GM21367 (cell line): ENCODE results near the gene DTX3.

Experiments
- ATAC-seq: cut with Tn5 transposase; IDR thresholded peaks from one replicate; pipeline ENCODE4 v1.9.1; 2021; ENCODE audit not compliant: unreplicated experiment

DTX3 gene

GRCh38 chr12:57619434-57620244 lies 15.0 kb downstream of the DTX3 start:
- ATAC-seq: no peak

GRCh38 chr12:57620245-57620935 lies 15.8 kb downstream of the DTX3 start:
- ATAC-seq: no peak

- no peak for ATAC-seq
Observed at GRCh38 chr12:57620936-57621496, 16.4 kb downstream of the DTX3 start.

GRCh38 chr12:57621497-57622292 lies 17.1 kb downstream of the DTX3 start:
- no peak for ATAC-seq

GRCh38 chr12:57622293-57623245 lies 17.9 kb downstream of the DTX3 start:
- ATAC-seq: no peak

GRCh38 chr12:57623385-57623784 lies 18.8 kb downstream of the DTX3 start:
- ATAC-seq: no peak

- no peak for ATAC-seq
Observed at GRCh38 chr12:57623811-57624390, 19.3 kb downstream of the DTX3 start.

GRCh38 chr12:57624441-57625220 lies 20.0 kb downstream of the DTX3 start:
- no peak for ATAC-seq

- ATAC-seq: no peak
Observed at GRCh38 chr12:57625261-57626032, 20.8 kb downstream of the DTX3 start.

GRCh38 chr12:57626111-57626920 lies 21.7 kb downstream of the DTX3 start:
- no peak for ATAC-seq

- no peak for ATAC-seq
Observed at GRCh38 chr12:57626921-57627445, 22.4 kb downstream of the DTX3 start.

GRCh38 chr12:57627501-57628279 lies 23.1 kb downstream of the DTX3 start:
- ATAC-seq: no peak

- no peak for ATAC-seq
Observed at GRCh38 chr12:57628280-57629191, 23.9 kb downstream of the DTX3 start.

GRCh38 chr12:57629897-57630471 lies 25.4 kb downstream of the DTX3 start:
- ATAC-seq: no peak

- no peak for ATAC-seq
Observed at GRCh38 chr12:57630891-57631433, 26.3 kb downstream of the DTX3 start.
